Urothelium cell line (cell line): ENCODE data around the gene ATP2B2.

Source experiments
- DNase-seq: peaks from one replicate; pipeline ENCODE4 v3.0.0; 2011; ENCODE audit warnings: low spot score, mixed read lengths
- FAIRE-seq: peaks from 2 replicates; lab custom pipeline; 2011; peaks lifted over from hg19 to GRCh38; lab: Jason Lieb, UNC

The ATP2B2 gene

GRCh38 chr3:10531031-10531430 lies 25.6 kb upstream of the ATP2B2 start:
- FAIRE-seq = no peak
- DNase-seq = no peak

- DNase-seq (no peak), FAIRE-seq (no peak)
These were observed 24.9 kb upstream of the ATP2B2 start for GRCh38 chr3:10530241-10530640.

DNA sequence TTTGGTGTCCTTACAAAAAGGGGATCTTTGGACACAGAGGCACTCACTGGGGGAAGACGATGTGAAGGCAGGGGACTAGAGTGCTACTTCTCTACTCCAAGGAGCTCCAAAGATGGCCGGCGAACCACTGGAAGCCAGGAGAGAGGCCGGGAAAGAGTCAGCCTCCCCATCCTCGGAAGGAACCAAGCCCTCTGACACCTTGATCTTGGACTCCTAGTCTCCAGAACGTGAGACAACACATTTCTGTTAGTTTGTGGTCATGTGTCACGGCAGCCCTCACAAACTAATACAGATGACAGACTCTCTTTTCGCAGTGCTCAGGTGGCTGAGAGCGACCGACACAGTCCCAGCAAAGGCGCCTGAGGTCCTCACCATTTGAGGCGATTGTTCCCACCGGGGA lies 24.4 kb upstream of the ATP2B2 start:
- no peak for FAIRE-seq
- DNase-seq = no peak

GRCh38 chr3:10528046-10528445 lies 22.7 kb upstream of the ATP2B2 start:
- FAIRE-seq = no peak

DNA sequence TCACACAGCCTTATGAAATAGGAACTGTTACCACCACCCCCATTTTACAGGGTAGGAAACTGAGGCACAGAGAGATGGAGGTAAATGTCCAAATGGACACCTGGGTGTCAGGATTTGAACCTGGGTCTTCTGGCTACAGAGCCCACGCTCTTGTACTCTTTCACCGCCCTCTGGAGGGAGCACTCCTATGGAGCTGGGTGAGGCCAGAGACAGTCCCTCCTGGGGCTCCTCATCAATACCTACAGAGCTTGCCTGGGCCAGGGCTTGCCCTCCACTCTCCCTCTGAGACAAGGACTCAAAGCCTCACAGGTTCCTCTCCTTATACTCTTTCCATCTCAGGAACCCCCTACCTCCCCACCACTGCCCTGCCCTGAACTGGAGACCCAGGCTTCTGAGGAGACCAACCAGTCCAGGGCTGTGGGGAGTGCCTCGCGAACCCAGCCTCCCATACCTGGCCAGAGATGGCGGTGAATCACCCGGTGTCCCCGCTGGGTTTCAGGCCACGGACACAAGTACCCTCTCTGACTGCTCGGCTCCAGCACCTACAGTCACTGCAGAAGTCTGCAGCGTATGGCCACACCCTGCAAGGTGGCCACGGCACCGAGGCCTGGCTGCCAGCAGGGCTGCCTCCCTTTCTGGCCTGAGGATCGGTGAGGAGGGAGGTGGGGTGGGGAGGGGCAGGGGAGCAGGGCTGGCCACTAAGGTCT lies 22.1 kb upstream of the ATP2B2 start:
- DNase-seq = no peak
- FAIRE-seq = peak; percentile 17

More at GRCh38 chr3:10528046-10528445, 22.7 kb upstream of the ATP2B2 start:
- DNase-seq = no peak

DNA sequence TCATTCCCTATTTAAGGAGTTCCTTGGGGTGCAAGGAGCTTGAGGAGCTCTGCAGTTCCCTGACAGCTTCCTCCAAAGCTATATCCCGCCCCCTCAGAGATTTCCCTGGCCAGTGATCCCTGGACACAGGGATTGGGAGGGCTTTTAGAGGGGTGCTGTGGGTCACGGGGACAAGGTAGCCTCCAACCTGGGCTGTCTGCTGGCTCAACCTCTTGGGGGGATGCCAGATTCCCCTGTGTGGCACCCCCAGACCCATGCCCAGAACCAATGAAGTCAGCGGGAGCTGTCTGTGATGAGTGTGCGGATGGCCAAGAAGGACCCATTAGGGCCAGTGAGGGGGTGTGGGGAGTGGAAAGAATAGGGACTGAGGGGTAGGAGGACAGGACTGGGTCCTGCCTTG lies 21.0 kb upstream of the ATP2B2 start:
- DNase-seq (no peak), FAIRE-seq (no peak)

DNA sequence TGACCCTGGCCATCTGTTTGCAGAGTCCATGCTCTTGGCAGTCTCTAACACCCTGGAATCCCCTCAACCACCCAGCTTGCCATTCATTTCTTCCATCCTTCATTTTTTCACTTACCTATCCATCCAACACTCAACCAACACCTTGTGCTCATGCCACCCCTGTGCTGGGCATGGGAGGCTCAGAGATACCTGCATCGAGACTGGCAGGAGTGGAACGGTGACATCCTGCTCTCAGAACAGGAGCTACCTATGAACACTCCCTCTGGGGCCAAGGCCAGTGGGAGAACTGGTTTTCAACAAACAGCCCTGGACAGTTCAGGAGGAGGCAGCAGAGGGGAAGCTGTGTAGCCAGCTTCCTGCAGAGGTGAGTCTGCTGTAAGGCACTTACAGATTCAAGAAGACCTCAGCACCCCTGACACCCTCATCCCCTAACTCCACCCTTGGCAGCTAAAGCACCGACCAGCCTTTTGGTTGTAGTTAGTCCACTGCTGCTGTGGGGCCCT lies 19.5 kb upstream of the ATP2B2 start:
- peak; percentile 35 for FAIRE-seq
- DNase-seq = no peak

GRCh38 chr3:10524270-10524669 lies 18.9 kb upstream of the ATP2B2 start:
- FAIRE-seq (no peak), DNase-seq (no peak)

DNA sequence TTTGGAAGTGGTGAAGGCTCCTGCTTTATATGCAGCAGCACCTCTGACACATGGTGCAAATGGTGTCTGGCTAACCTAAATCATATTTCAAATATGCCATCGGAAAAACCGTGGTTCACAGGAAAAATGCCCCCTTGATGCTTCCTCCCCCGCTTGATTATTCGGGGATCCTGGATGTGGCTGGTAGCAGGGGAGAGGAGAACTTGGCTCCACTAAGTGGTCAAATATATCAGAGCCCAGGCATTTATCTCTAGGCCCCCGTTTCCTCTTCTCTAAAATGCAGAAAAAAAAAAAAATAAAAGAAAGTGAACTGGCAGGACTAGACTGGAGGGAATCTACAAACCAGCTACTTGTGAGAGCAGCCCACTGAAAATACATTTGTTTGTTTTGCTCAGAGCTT lies 18.2 kb upstream of the ATP2B2 start:
- DNase-seq = no peak
- FAIRE-seq = no peak

DNA sequence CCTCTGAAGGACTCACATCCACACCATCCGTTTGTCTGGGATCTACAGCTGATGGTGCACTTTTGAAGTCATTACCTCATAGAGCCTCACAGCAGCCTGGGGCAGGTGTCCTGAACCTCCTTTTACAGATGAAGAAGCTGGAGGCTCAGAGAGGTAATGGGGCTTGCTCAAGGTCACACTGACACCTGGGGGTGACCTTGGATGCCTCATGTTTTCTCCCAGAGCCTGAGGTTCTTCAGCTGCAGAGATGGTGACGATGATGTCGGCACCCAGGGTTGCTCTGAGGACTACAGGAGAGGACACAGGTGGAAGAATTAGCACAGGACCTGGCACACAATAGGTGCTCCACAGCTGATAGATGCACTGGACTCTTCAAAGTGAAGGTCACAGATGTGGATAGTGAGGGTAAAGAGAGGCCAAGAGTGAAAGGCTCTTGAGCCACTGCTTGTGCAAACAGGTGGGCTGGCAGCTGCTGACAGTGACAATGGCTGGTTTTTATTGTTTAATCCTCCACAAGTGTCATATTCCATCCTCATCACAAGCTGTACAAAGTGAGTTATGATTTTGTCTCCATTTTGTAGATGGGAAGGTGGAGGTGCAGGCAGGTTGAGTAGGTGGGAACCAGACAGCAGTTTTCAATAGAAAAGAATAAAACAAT lies 17.4 kb upstream of the ATP2B2 start:
- DNase-seq (no peak), FAIRE-seq (no peak)

GRCh38 chr3:10521772-10522441 lies 16.5 kb upstream of the ATP2B2 start:
- DNase-seq = no peak
- no peak for FAIRE-seq

- DNase-seq = no peak
- FAIRE-seq = no peak
These were observed 14.7 kb upstream of the ATP2B2 start for GRCh38 chr3:10520072-10520471.

DNA sequence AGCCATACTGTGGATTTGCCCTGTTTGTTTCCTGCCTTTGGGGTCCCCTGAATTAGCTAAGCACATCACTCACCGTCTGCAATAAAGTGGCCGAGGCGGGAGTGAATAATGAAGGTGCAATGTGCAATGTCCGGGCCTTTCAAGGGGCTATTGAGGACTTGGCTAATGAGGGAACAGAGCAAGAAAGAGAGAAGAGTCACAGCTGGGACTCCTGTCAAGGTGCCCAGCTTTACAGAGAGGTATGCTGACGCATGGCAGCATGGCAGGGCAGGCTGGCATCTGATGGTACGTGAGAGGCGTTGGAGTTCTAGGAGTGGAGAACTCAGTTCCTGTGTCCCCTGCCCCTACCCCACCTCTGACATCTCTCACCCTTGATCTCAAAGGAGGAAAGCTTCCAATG lies 13.8 kb upstream of the ATP2B2 start:
- DNase-seq (no peak), FAIRE-seq (no peak)

GRCh38 chr3:10518506-10519150 lies 13.2 kb upstream of the ATP2B2 start:
- peak; percentile 90 for DNase-seq
- peak; percentile 78 for FAIRE-seq

GRCh38 chr3:10517627-10518026 lies 12.2 kb upstream of the ATP2B2 start:
- DNase-seq = no peak
- peak; percentile 9 for FAIRE-seq

DNA sequence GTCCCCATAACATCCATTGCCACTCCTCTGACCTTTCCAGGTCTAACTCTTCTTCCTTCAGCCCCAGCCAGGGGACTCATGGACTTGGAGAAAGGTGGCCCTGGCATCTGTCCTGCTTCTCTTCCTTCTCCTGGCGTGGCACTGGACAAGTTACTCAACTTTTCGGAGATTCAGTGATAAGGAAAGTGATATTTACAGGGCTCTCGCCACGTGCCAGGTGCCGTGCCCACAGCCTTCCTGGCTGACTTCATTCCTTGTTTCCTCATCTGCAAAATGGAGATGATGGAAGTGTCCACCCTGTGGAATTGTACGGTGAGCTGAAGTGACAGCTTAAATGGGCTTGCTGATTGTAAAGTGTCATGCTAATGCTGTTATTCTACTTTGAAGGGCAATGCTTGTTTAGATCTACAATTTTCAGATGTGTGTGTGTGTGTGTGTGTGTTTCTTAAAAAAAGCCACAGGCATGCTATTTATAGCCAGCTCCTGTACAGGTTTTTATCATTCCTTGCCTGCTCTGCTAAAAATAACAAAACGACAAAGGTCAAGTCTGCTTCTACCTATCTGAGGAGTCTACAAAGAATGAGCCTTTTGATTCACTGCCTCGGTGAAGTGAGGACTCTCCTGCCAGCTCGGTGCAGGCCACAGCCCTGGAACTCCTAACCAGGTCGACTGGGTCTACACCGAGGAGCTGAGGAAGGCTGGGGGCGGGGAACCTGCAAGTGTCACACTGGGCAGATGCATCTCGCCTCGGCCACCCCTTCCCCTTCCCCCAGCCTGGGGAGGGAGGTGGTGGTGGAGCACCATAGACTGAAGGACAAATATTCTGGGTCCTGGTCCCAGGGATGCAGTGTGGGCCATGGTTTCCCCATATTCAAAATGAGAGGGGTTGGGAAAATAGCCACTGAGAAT lies 11.4 kb upstream of the ATP2B2 start:
- DNase-seq (no peak), FAIRE-seq (no peak)

GRCh38 chr3:10515884-10516495 lies 10.6 kb upstream of the ATP2B2 start:
- no peak for DNase-seq
- FAIRE-seq = no peak

DNA sequence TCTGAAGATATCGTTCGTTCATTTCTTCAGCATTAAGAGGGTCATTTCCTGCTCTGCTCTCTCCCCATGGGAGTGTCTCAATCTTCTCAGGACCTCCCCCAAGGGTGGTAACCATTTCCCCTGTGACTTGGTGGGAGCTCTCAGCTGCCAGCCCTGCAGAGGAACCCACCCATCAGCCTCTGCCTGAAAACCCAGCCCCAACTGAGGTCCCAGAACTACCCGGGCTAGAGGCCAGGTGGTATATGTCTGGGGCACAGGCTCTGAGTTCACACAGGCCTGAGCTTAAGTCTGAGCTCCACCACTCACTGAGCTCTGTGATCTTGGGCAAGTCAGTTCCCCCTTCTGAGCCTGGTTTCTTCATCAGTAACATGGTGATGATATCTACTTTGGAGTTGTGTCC lies 10.0 kb upstream of the ATP2B2 start:
- FAIRE-seq = no peak
- DNase-seq = no peak

DNA sequence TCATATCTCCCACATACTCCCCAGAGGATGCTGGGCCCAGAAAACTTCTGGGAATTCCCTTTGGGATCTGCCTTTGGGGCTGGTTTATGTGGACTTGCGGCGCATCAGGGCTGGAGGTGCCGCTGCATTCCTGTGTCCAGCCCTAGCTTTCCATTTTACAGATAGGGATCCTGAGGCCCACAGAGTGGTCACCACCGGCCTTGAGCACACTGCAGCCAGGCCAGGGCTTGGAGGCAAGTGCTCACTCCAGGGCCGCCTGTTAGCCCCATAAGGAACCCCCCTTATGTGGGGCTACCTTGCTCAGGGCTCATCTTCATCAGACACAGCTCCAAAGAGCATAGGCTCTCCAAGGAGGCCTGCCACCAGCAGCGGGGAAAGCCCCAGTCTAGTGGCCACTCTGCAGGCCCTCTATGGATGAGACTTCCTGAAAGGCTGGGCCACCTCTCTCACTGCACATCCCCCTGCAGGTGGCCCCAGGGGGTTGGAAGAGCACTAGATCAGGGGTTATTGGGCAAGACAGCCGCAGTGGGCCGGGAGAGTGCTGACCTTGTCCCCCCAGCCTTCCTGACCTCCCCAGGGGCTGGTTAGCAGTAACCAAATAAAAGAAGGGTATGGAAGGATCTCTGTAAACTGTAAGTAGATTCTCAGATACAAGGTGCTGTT lies 9.2 kb upstream of the ATP2B2 start:
- DNase-seq (no peak), FAIRE-seq (no peak)
